CD8-positive, alpha-beta memory T cell (primary cell): Measurements from ENCODE around the gene ARPC5L. TPM values are rescaled to one million over a fixed set of nuclear protein-coding genes. Genes with fewer than 3 reads are reported as not detected.
"Not testable (repeated sequence)": the region's sequence is repeated elsewhere in the genome, so short reads cannot be mapped to it uniquely, and the experiment has no call there.

ENCODE experiments used
- CTCF ChIA-PET: fragments of 350-600 bp; sonication (Branson Sonifier 250); formaldehyde crosslinking; loops from one replicate; lab custom pipeline; 2021; ENCODE audit warnings: antibody characterized with exemption; lab: Charles Lee
- POLR2A ChIA-PET: fragments of 350-600 bp; sonication (Branson Sonifier 250); formaldehyde crosslinking; loops from one replicate; lab custom pipeline; 2021; ENCODE audit warnings: antibody characterized with exemption; lab: Charles Lee
- DNase-seq, 5 donors: peaks; one replicate each; pipeline versions ENCODE4 v3.0.0 to v3.0.0-alpha.2; 2020 to 2022; ENCODE audit warnings: mixed read lengths in 1 of 5
- H3K27ac ChIP-seq: one replicate; pipeline ENCODE4 v1.7.0; 2013; ENCODE audit warnings: low read depth, mild to moderate bottlenecking, low read length, moderate library complexity
- H3K27me3 ChIP-seq: 2 replicates; pipeline ENCODE4 v1.7.0; 2013; ENCODE audit warnings: low read length, mild to moderate bottlenecking; ENCODE audit not compliant: insufficient read depth, poor library complexity, severe bottlenecking
- H3K36me3 ChIP-seq: 2 replicates; pipeline ENCODE4 v1.7.0; 2013; ENCODE audit warnings: mild to moderate bottlenecking, low read length, moderate library complexity; ENCODE audit not compliant: insufficient read depth
- H3K4me1 ChIP-seq: 2 replicates; pipeline ENCODE4 v1.7.0; 2013; ENCODE audit warnings: mild to moderate bottlenecking, low read length, moderate library complexity; ENCODE audit not compliant: insufficient read depth
- H3K4me3 ChIP-seq: 2 replicates; pipeline ENCODE4 v1.7.0; 2013; ENCODE audit warnings: mild to moderate bottlenecking, low read length
- H3K9me3 ChIP-seq: 2 replicates; pipeline ENCODE4 v1.7.0; 2013; ENCODE audit warnings: mild to moderate bottlenecking, low read length
- H3K27ac Mint-ChIP-seq, 8 donors: one replicate each; pipeline ENCODE4 v1.8.0; 2020 to 2021; ENCODE audit warnings: mixed read lengths in 8 of 8, mild to moderate bottlenecking in 6 of 8, inconsistent platforms in 3 of 8, moderate library complexity in 3 of 8
- H3K27me3 Mint-ChIP-seq, 2 donors: one replicate each; pipeline ENCODE4 v1.8.0; 2020 to 2021; ENCODE audit warnings: mixed read lengths in 2 of 2, mild to moderate bottlenecking in 1 of 2, moderate library complexity in 1 of 2
- H3K36me3 Mint-ChIP-seq, 3 donors: one replicate each; pipeline ENCODE4 v1.8.0; 2020 to 2021; ENCODE audit warnings: mixed read lengths in 3 of 3, inconsistent platforms in 1 of 3, mild to moderate bottlenecking in 1 of 3
- H3K4me1 Mint-ChIP-seq, 3 donors: one replicate each; pipeline ENCODE4 v1.8.0; 2020 to 2021; ENCODE audit warnings: mixed read lengths in 3 of 3, inconsistent platforms in 1 of 3, mild to moderate bottlenecking in 1 of 3
- H3K4me3 Mint-ChIP-seq, 7 donors: one replicate each; pipeline ENCODE4 v1.8.0; 2020 to 2021; ENCODE audit warnings: mixed read lengths in 7 of 7, mild to moderate bottlenecking in 6 of 7, moderate library complexity in 4 of 7, inconsistent platforms in 2 of 7
- H3K9me3 Mint-ChIP-seq, 5 donors: one replicate each; pipeline ENCODE4 v1.8.0; 2020 to 2022; ENCODE audit warnings: mixed read lengths in 5 of 5, mild to moderate bottlenecking in 3 of 5, moderate library complexity in 2 of 5, inconsistent platforms in 1 of 5
- polyA plus RNA-seq: library from polyadenylated mRNA; unstranded; fragments of 300-500 nt; fragmentation: Illumina TruSeq; gene quantifications from one replicate; pipeline ENCODE4 v1.2.3, GENCODE V29; 2021
- total RNA-seq, 2 experiments: library from RNA; stranded (reverse); gene quantifications; one replicate each; pipeline ENCODE4 v1.2.3, GENCODE V29; 2021

ARPC5L gene
- total and polyA plus RNA-seq, 3 experiments from 2014 or later: 116 to 120 (median 118) TPM

GRCh38 chr9:124906966-124907365, 45.0 kb downstream of the ARPC5L start:
- POLR2A ChIA-PET: no interaction called here
- H3K4me1 ChIP-seq: no peaks in the 10 kb centered on the region
- no peak overlapping the region for H3K27ac ChIP-seq
- H3K4me3 ChIP-seq: no peak overlapping the region
- peaks cover 0 to 4% (median 0%) of the 10 kb centered on the region in 3 donors for H3K4me1 Mint-ChIP-seq
- H3K27me3 Mint-ChIP-seq: peaks cover 0 to 2% of the 10 kb centered on the region in 2 donors
- H3K27ac Mint-ChIP-seq: peak overlapping the region in 3 of 8 donors; percentile 16 to 62 (median 36)
- H3K9me3 ChIP-seq: no peaks in the 10 kb centered on the region
- CTCF ChIA-PET: no interaction called here
- peaks cover 12% of the 10 kb centered on the region for H3K36me3 ChIP-seq
- peaks cover 6 to 53% (median 28%) of the 10 kb centered on the region in 3 donors for H3K36me3 Mint-ChIP-seq
- no peak for DNase-seq
- no peak overlapping the region for H3K4me3 Mint-ChIP-seq
- H3K9me3 Mint-ChIP-seq: no peaks in the 10 kb centered on the region
- no peaks in the 10 kb centered on the region for H3K27me3 ChIP-seq

GRCh38 chr9:124908098-124908497, 46.2 kb downstream of the ARPC5L start:
- no peak for DNase-seq
- peaks cover 0 to 4% (median 0%) of the 10 kb centered on the region in 3 donors for H3K4me1 Mint-ChIP-seq
- H3K27ac ChIP-seq: no peak overlapping the region
- H3K36me3 ChIP-seq: peaks cover 9% of the 10 kb centered on the region
- H3K4me1 ChIP-seq: no peaks in the 10 kb centered on the region
- H3K27me3 Mint-ChIP-seq: no peaks in the 10 kb centered on the region
- no peaks in the 10 kb centered on the region for H3K9me3 Mint-ChIP-seq
- H3K4me3 ChIP-seq: no peak overlapping the region
- H3K27me3 ChIP-seq: no peaks in the 10 kb centered on the region
- peak overlapping the region in 3 of 8 donors; percentile 33 to 93 (median 35) for H3K27ac Mint-ChIP-seq
- H3K4me3 Mint-ChIP-seq: no peak overlapping the region
- POLR2A ChIA-PET: no interaction called here
- H3K9me3 ChIP-seq: no peaks in the 10 kb centered on the region
- H3K36me3 Mint-ChIP-seq: peaks cover 6 to 55% (median 24%) of the 10 kb centered on the region in 3 donors
- CTCF ChIA-PET: interaction anchor here (1.3 kb wide), 1 partner anchor 10 kb away, joined by 4 read pairs; no protein-coding TSS in a partner anchor

DNA sequence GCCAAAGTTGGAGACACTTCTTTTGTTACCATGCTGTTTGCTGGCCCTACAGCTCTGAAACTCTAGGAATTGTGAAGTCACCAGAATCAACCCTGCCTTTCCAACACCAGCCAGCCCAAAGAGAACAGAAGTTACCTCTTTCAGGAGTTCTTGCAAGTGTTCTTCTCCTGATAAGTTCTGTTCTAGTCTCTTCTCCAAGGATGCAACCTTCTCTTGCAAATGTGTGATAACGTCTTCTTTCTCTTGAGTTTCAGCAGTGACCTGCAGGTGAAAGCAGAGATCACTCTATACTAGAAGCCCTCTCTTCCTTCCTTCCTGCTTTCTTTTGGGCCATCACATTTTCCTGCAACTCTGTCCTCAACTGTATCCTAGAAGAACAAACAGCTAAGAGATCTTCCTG, 49.8 kb downstream of the ARPC5L start:
- peaks cover 0 to 11% (median 0%) of the 10 kb centered on the region in 3 donors for H3K4me1 Mint-ChIP-seq
- Histone ChIP-seq H3K4me3 (no peak overlapping the region), H3K9me3 (no peaks in the 10 kb centered on the region), H3K27me3 (no peaks in the 10 kb centered on the region), H3K4me1 (no peaks in the 10 kb centered on the region), H3K36me3 (peaks cover 7% of the 10 kb centered on the region), H3K27ac (no peak overlapping the region)
- DNase-seq: no peak
- H3K9me3 Mint-ChIP-seq: no peaks in the 10 kb centered on the region
- H3K27ac Mint-ChIP-seq: peak overlapping the region in 1 of 8 donors; percentile 49
- POLR2A ChIA-PET: no interaction called here
- H3K27me3 Mint-ChIP-seq: no peaks in the 10 kb centered on the region
- CTCF ChIA-PET: no interaction called here
- peaks cover 4 to 69% (median 32%) of the 10 kb centered on the region in 3 donors for H3K36me3 Mint-ChIP-seq
- no peak overlapping the region for H3K4me3 Mint-ChIP-seq

DNA sequence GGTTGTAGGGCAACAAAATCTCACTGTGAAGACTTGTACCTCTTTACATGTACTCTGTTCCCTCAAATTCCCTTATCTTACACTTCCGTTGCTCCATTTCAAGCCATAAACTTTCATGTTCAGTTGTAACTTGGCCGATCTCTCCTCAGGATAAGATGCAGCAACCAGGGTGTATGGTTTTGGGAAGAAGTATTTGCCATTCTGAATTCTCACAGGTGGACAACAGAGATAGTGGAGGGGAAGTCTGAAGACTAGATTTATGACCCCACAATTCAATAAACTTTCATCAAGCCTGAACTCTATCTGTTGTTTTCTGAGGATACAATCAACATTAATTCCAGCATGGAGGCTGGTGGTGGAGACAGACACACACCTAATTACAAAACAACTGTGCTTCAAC, 51.4 kb downstream of the ARPC5L start:
- no peaks in the 10 kb centered on the region for H3K27me3 Mint-ChIP-seq
- H3K27ac Mint-ChIP-seq: peak overlapping the region in 1 of 8 donors; percentile 7
- Histone ChIP-seq H3K4me3 (no peak overlapping the region), H3K27me3 (no peaks in the 10 kb centered on the region), H3K27ac (no peak overlapping the region), H3K4me1 (no peaks in the 10 kb centered on the region), H3K9me3 (no peaks in the 10 kb centered on the region), H3K36me3 (peaks cover 7% of the 10 kb centered on the region)
- peaks cover 0 to 7% (median 0%) of the 10 kb centered on the region in 3 donors for H3K4me1 Mint-ChIP-seq
- H3K4me3 Mint-ChIP-seq: no peak overlapping the region
- no peak for DNase-seq
- peaks cover 4 to 63% (median 27%) of the 10 kb centered on the region in 3 donors for H3K36me3 Mint-ChIP-seq
- ChIA-PET POLR2A (interaction anchor here (0.6 kb wide), 1 partner anchor 13 kb away, joined by 6 read pairs; no protein-coding TSS in a partner anchor), CTCF (no interaction called here)
- no peaks in the 10 kb centered on the region for H3K9me3 Mint-ChIP-seq

GRCh38 chr9:124914753-124915405, 52.9 kb downstream of the ARPC5L start:
- no peaks in the 10 kb centered on the region for H3K9me3 Mint-ChIP-seq
- Histone ChIP-seq H3K27me3 (no peaks in the 10 kb centered on the region), H3K4me3 (no peak overlapping the region), H3K4me1 (no peaks in the 10 kb centered on the region), H3K27ac (no peak overlapping the region), H3K36me3 (peaks cover 12% of the 10 kb centered on the region), H3K9me3 (no peaks in the 10 kb centered on the region)
- ChIA-PET POLR2A (no interaction called here), CTCF (no interaction called here)
- H3K27ac Mint-ChIP-seq: peak overlapping the region in 2 of 8 donors; percentile 10 to 52
- peaks cover 7 to 69% (median 31%) of the 10 kb centered on the region in 3 donors for H3K36me3 Mint-ChIP-seq
- DNase-seq: no peak
- no peaks in the 10 kb centered on the region for H3K27me3 Mint-ChIP-seq
- no peak overlapping the region for H3K4me3 Mint-ChIP-seq
- H3K4me1 Mint-ChIP-seq: peaks cover 0 to 7% (median 0%) of the 10 kb centered on the region in 3 donors

- H3K9me3 Mint-ChIP-seq, H3K27ac Mint-ChIP-seq, H3K9me3 ChIP-seq, POLR2A ChIA-PET, CTCF ChIA-PET, H3K36me3 ChIP-seq, H3K4me3 ChIP-seq, H3K27ac ChIP-seq, H3K27me3 Mint-ChIP-seq, H3K4me3 Mint-ChIP-seq, DNase-seq, H3K27me3 ChIP-seq, H3K4me1 Mint-ChIP-seq, H3K4me1 ChIP-seq: not testable (repeated sequence)
- H3K36me3 Mint-ChIP-seq: peaks cover 9 to 60% (median 14%) of the 10 kb centered on the region in 3 donors
Measured at GRCh38 chr9:124920394-124920793, 58.5 kb downstream of the ARPC5L start.

Other genes starting within 250 kb of the ARPC5L start
- gene NR6A1, start 90.8 kb upstream of the ARPC5L start, total RNA-seq: 1 to 10 TPM; 2.4 to 3.0 TPM
- not detected for gene NR6A1, start 90.8 kb upstream of the ARPC5L start, polyA plus RNA-seq
- not detected for gene OLFML2A, start 85.0 kb upstream of the ARPC5L start, total RNA-seq
- not detected for gene OLFML2A, start 85.0 kb upstream of the ARPC5L start, polyA plus RNA-seq
- not detected for gene WDR38, start 8.7 kb upstream of the ARPC5L start, total RNA-seq
- not detected for gene WDR38, start 8.7 kb upstream of the ARPC5L start, polyA plus RNA-seq
- gene RPL35, start 173 bp upstream of the ARPC5L start, total RNA-seq: 1,000 to 10,000 TPM; 2,023 to 2,058 TPM
- 1,829 TPM for gene RPL35, start 173 bp upstream of the ARPC5L start, polyA plus RNA-seq
- gene GOLGA1, start 79.0 kb downstream of the ARPC5L start, total RNA-seq: 10 to 100 TPM; 17.1 to 21.1 TPM
- gene GOLGA1, start 79.0 kb downstream of the ARPC5L start, polyA plus RNA-seq: 8.5 TPM